ENCODE data around the gene GON7.
"Not testable (repeated sequence)": the region's sequence is repeated elsewhere in the genome, so short reads cannot be mapped to it uniquely, and the experiment has no call there.

The GON7 gene

GRCh38 chr14:93206793-93207467 lies at the start of gene GON7, which contains the start of gene UBR7:
TSS of gene GON7 (minus strand) at chr14:93207065. CDS start at chr14:93207037, 28 bp downstream.
TSS of gene UBR7 (plus strand) at chr14:93207256. CDS start at chr14:93207292, 36 bp downstream.
- FAIRE-seq = peak; percentile 88
- DNase-seq (ENCODE audit: insufficient read length, low spot score) = peak; percentile 91

GRCh38 chr14:93249128-93249831 lies 42.4 kb upstream of the GON7 start:
- FAIRE-seq (no peak), DNase-seq (ENCODE audit: insufficient read length, low spot score) (no peak)

- FAIRE-seq = no peak
These were observed 39.7 kb upstream of the GON7 start for GRCh38 chr14:93246534-93246933.

GRCh38 chr14:93245764-93246420 lies 39.0 kb upstream of the GON7 start:
- no peak for DNase-seq (ENCODE audit: insufficient read length, low spot score)
- no peak for FAIRE-seq

More at GRCh38 chr14:93246534-93246933, 39.7 kb upstream of the GON7 start:
- DNase-seq (ENCODE audit: insufficient read length, low spot score) = no peak

- FAIRE-seq = no peak
- DNase-seq (ENCODE audit: insufficient read length, low spot score) = no peak
These were observed 33.8 kb upstream of the GON7 start for GRCh38 chr14:93240678-93241000.

GRCh38 chr14:93239869-93240677 lies 33.2 kb upstream of the GON7 start:
- FAIRE-seq (peak; percentile 36), DNase-seq (ENCODE audit: insufficient read length, low spot score) (peak; percentile 67)

- DNase-seq (ENCODE audit: insufficient read length, low spot score) (no peak), FAIRE-seq (peak; percentile 36)
These were observed 27.9 kb upstream of the GON7 start for GRCh38 chr14:93234798-93235197.

- FAIRE-seq; DNase-seq (ENCODE audit: insufficient read length, low spot score): not testable (repeated sequence)
These were observed 26.2 kb upstream of the GON7 start for GRCh38 chr14:93233078-93233477.

GRCh38 chr14:93232159-93232558 lies 25.3 kb upstream of the GON7 start:
- FAIRE-seq (no peak), DNase-seq (ENCODE audit: insufficient read length, low spot score) (no peak)

- no peak for DNase-seq (ENCODE audit: insufficient read length, low spot score)
- FAIRE-seq = no peak
These were observed 24.5 kb upstream of the GON7 start for GRCh38 chr14:93231129-93231979.

- DNase-seq (ENCODE audit: insufficient read length, low spot score) (no peak), FAIRE-seq (no peak)
These were observed 23.7 kb upstream of the GON7 start for GRCh38 chr14:93230539-93230938.

GRCh38 chr14:93228550-93228949 lies 21.7 kb upstream of the GON7 start:
- DNase-seq (ENCODE audit: insufficient read length, low spot score) = no peak
- FAIRE-seq = no peak

GRCh38 chr14:93223565-93223964 lies 16.7 kb upstream of the GON7 start:
- no peak for FAIRE-seq
- no peak for DNase-seq (ENCODE audit: insufficient read length, low spot score)

- no peak for DNase-seq (ENCODE audit: insufficient read length, low spot score)
- no peak for FAIRE-seq
These were observed 13.6 kb upstream of the GON7 start for GRCh38 chr14:93220509-93220908.

GRCh38 chr14:93219103-93219726 lies 12.3 kb upstream of the GON7 start:
- no peak for DNase-seq (ENCODE audit: insufficient read length, low spot score)
- no peak for FAIRE-seq

- no peak for FAIRE-seq
- DNase-seq (ENCODE audit: insufficient read length, low spot score) = no peak
These were observed 7.7 kb upstream of the GON7 start for GRCh38 chr14:93214598-93214997.

- no peak for DNase-seq (ENCODE audit: insufficient read length, low spot score)
- no peak for FAIRE-seq
These were observed 5.6 kb upstream of the GON7 start for GRCh38 chr14:93212432-93212831.

- DNase-seq (ENCODE audit: insufficient read length, low spot score) (peak; percentile 63), FAIRE-seq (no peak)
These were observed 823 bp upstream of the GON7 start for GRCh38 chr14:93207468-93208308.

Measured in HTR-8/SVneo (cell line).